ENCODE measurements around the gene GCH1.
"Not testable (repeated sequence)": the region's sequence is repeated elsewhere in the genome, so short reads cannot be mapped to it uniquely, and the experiment has no call there.

The GCH1 gene

GRCh38 chr14:54906075-54906474 lies 3.4 kb upstream of the GCH1 start:
- no peak for DNase-seq

- peak; percentile 19 for DNase-seq
Observed at GRCh38 chr14:54902143-54902520, 494 bp downstream of the GCH1 start.

- no peak for DNase-seq
Observed at GRCh38 chr14:54901380-54902142, 1.1 kb downstream of the GCH1 start.

GRCh38 chr14:54899573-54899972 lies 3.1 kb downstream of the GCH1 start:
- DNase-seq, result no peak

GRCh38 chr14:54897809-54898555 lies 4.6 kb downstream of the GCH1 start:
- peak; percentile 16 for DNase-seq

- DNase-seq, result no peak
Observed at GRCh38 chr14:54895683-54896082, 6.9 kb downstream of the GCH1 start.

GRCh38 chr14:54894995-54895394 lies 7.6 kb downstream of the GCH1 start:
- peak; percentile 50 for DNase-seq

GRCh38 chr14:54893151-54893760 lies 9.4 kb downstream of the GCH1 start:
- peak; percentile 64 for DNase-seq

GRCh38 chr14:54891471-54892245 lies 11.0 kb downstream of the GCH1 start:
- DNase-seq, result no peak

- DNase-seq, result no peak
Observed at GRCh38 chr14:54890788-54891187, 11.8 kb downstream of the GCH1 start.

GRCh38 chr14:54889919-54890318 lies 12.7 kb downstream of the GCH1 start:
- no peak for DNase-seq

- DNase-seq, result no peak
Observed at GRCh38 chr14:54882521-54882920, 20.1 kb downstream of the GCH1 start.

GRCh38 chr14:54881761-54882401 lies 20.7 kb downstream of the GCH1 start:
- peak; percentile 40 for DNase-seq

GRCh38 chr14:54881235-54881760 lies 21.3 kb downstream of the GCH1 start:
- peak; percentile 43 for DNase-seq

- no peak for DNase-seq
Observed at GRCh38 chr14:54877703-54878021, 25.0 kb downstream of the GCH1 start.

- peak; percentile 27 for DNase-seq
Observed at GRCh38 chr14:54877015-54877702, 25.5 kb downstream of the GCH1 start.

- not testable (repeated sequence) for DNase-seq
Observed at GRCh38 chr14:54875648-54876047, 27.0 kb downstream of the GCH1 start.

- not testable (repeated sequence) for DNase-seq
Observed at GRCh38 chr14:54870154-54871090, 32.2 kb downstream of the GCH1 start.

GRCh38 chr14:54867011-54867410 lies 35.6 kb downstream of the GCH1 start:
- DNase-seq, result peak; percentile 45

- no peak for DNase-seq
Observed at GRCh38 chr14:54866588-54866987, 36.0 kb downstream of the GCH1 start.

- DNase-seq, result peak; percentile 7
Observed at GRCh38 chr14:54864526-54864925, 38.1 kb downstream of the GCH1 start.
